GM21423 (cell line): ENCODE data around the gene ACSF3.

Experiments
- ATAC-seq: cut with Tn5 transposase; IDR thresholded peaks from one replicate; pipeline ENCODE4 v1.9.1; 2021; ENCODE audit warnings: mild to moderate bottlenecking, moderate library complexity; ENCODE audit not compliant: unreplicated experiment

ACSF3 gene

GRCh38 chr16:89140981-89141883 lies 47.6 kb downstream of the ACSF3 start:
- ATAC-seq: no peak

- no peak for ATAC-seq
These were observed 48.2 kb downstream of the ACSF3 start for GRCh38 chr16:89141884-89142267.

- ATAC-seq: no peak
These were observed 49.0 kb downstream of the ACSF3 start for GRCh38 chr16:89142474-89143195.

GRCh38 chr16:89143201-89143741 lies 49.6 kb downstream of the ACSF3 start:
- ATAC-seq: no peak

- ATAC-seq: no peak
These were observed 50.4 kb downstream of the ACSF3 start for GRCh38 chr16:89143911-89144675.

- ATAC-seq: no peak
These were observed 51.0 kb downstream of the ACSF3 start for GRCh38 chr16:89144681-89145080.

GRCh38 chr16:89145406-89146161 lies 51.9 kb downstream of the ACSF3 start:
- no peak for ATAC-seq

GRCh38 chr16:89146211-89147005 lies 52.8 kb downstream of the ACSF3 start:
- ATAC-seq: no peak

GRCh38 chr16:89147085-89147817 lies 53.6 kb downstream of the ACSF3 start:
- ATAC-seq: no peak

GRCh38 chr16:89149386-89149785 lies 55.7 kb downstream of the ACSF3 start:
- ATAC-seq: no peak

GRCh38 chr16:89150090-89150835 lies 56.6 kb downstream of the ACSF3 start:
- ATAC-seq: no peak

GRCh38 chr16:89150981-89151380 lies 57.3 kb downstream of the ACSF3 start:
- ATAC-seq: no peak

- ATAC-seq: no peak
These were observed 59.4 kb downstream of the ACSF3 start for GRCh38 chr16:89152831-89153700.

- ATAC-seq: no peak
These were observed 60.2 kb downstream of the ACSF3 start for GRCh38 chr16:89153848-89154271.

GRCh38 chr16:89154390-89155183 lies 60.9 kb downstream of the ACSF3 start:
- ATAC-seq: no peak

GRCh38 chr16:89155184-89155679 lies 61.6 kb downstream of the ACSF3 start:
- no peak for ATAC-seq
